ENCODE data around the gene GPR141. TPM values are rescaled to one million over a fixed set of nuclear protein-coding genes. Genes with fewer than 3 reads are reported as not detected.
A peak's percentile ranks its signal among the peaks of the same experiment; 100 is the strongest.
"Not testable (repeated sequence)": the region's sequence is repeated elsewhere in the genome, so short reads cannot be mapped to it uniquely, and the experiment has no call there.

GPR141 gene
- total RNA-seq, 2 donors from 2014 or later, result not detected

- DNase-seq (ENCODE audit: low spot score in 2 of 2), result no peak
- no peak overlapping the region for H3K27ac Mint-ChIP-seq
- ATAC-seq, result no peak
- no peaks in the 10 kb centered on the region for H3K9me3 Mint-ChIP-seq
- no peaks in the 10 kb centered on the region for H3K36me3 Mint-ChIP-seq
Measured at GRCh38 chr7:37672926-37673325, 10.6 kb upstream of the GPR141 start.

GRCh38 chr7:37673523-37673922 lies 10.0 kb upstream of the GPR141 start:
- ATAC-seq (no peak), DNase-seq (ENCODE audit: low spot score in 2 of 2) (no peak)
- no peak overlapping the region for H3K27ac Mint-ChIP-seq
- H3K9me3 Mint-ChIP-seq, result no peaks in the 10 kb centered on the region
- H3K36me3 Mint-ChIP-seq, result no peaks in the 10 kb centered on the region

GRCh38 chr7:37674531-37674930 lies 9.0 kb upstream of the GPR141 start:
- Mint-ChIP-seq H3K27ac (no peak overlapping the region), H3K36me3 (no peaks in the 10 kb centered on the region), H3K9me3 (no peaks in the 10 kb centered on the region)
- DNase-seq (ENCODE audit: low spot score in 2 of 2) (no peak), ATAC-seq (no peak)

GRCh38 chr7:37675749-37676148 lies 7.8 kb upstream of the GPR141 start:
- DNase-seq (ENCODE audit: low spot score in 2 of 2) (no peak), ATAC-seq (no peak)
- H3K27ac Mint-ChIP-seq, result no peak overlapping the region
- no peaks in the 10 kb centered on the region for H3K36me3 Mint-ChIP-seq
- no peaks in the 10 kb centered on the region for H3K9me3 Mint-ChIP-seq

GRCh38 chr7:37684927-37685326 lies 1.4 kb downstream of the GPR141 start:
- no peaks in the 10 kb centered on the region for H3K36me3 Mint-ChIP-seq
- ATAC-seq (no peak), DNase-seq (ENCODE audit: low spot score in 2 of 2) (no peak)

GRCh38 chr7:37686556-37687345 lies 3.2 kb downstream of the GPR141 start:
- Mint-ChIP-seq H3K9me3 (peaks cover 0 to 4% of the 10 kb centered on the region in 2 donors), H3K27ac (no peak overlapping the region), H3K36me3 (no peaks in the 10 kb centered on the region)
- DNase-seq (ENCODE audit: low spot score in 2 of 2) (no peak), ATAC-seq (no peak)

More at GRCh38 chr7:37684927-37685326, 1.4 kb downstream of the GPR141 start:
- Mint-ChIP-seq H3K27ac (no peak overlapping the region), H3K9me3 (no peaks in the 10 kb centered on the region)

GRCh38 chr7:37690206-37690605 lies 6.6 kb downstream of the GPR141 start:
- no peak for DNase-seq (ENCODE audit: low spot score in 2 of 2)
- H3K27ac Mint-ChIP-seq, result no peak overlapping the region
- peaks cover 0 to 4% of the 10 kb centered on the region in 2 donors for H3K9me3 Mint-ChIP-seq
- no peaks in the 10 kb centered on the region for H3K36me3 Mint-ChIP-seq
- no peak for ATAC-seq

GRCh38 chr7:37694208-37695094 lies 10.9 kb downstream of the GPR141 start:
- Mint-ChIP-seq H3K9me3 (peaks cover 0 to 4% of the 10 kb centered on the region in 2 donors), H3K27ac (peak overlapping the region in 1 of 2 donors; percentile 44), H3K36me3 (no peaks in the 10 kb centered on the region)
- DNase-seq (ENCODE audit: low spot score in 2 of 2), result no peak
- no peak for ATAC-seq

- Mint-ChIP-seq H3K27ac (no peak overlapping the region), H3K9me3 (no peaks in the 10 kb centered on the region), H3K36me3 (no peaks in the 10 kb centered on the region)
- DNase-seq (ENCODE audit: low spot score in 2 of 2), result no peak
- no peak for ATAC-seq
Measured at GRCh38 chr7:37698276-37698675, 14.7 kb downstream of the GPR141 start.

- Mint-ChIP-seq H3K36me3 (no peaks in the 10 kb centered on the region), H3K9me3 (no peaks in the 10 kb centered on the region), H3K27ac (no peak overlapping the region)
- no peak for DNase-seq (ENCODE audit: low spot score in 2 of 2)
- no peak for ATAC-seq
Measured at GRCh38 chr7:37698782-37699181, 15.2 kb downstream of the GPR141 start.

- no peaks in the 10 kb centered on the region for H3K36me3 Mint-ChIP-seq
- ATAC-seq (no peak), DNase-seq (ENCODE audit: low spot score in 2 of 2) (no peak)
- no peaks in the 10 kb centered on the region for H3K9me3 Mint-ChIP-seq
- no peak overlapping the region for H3K27ac Mint-ChIP-seq
Measured at GRCh38 chr7:37701769-37702168, 18.2 kb downstream of the GPR141 start.

- no peak for ATAC-seq
- no peak overlapping the region for H3K27ac Mint-ChIP-seq
- H3K9me3 Mint-ChIP-seq, result no peaks in the 10 kb centered on the region
- no peak for DNase-seq (ENCODE audit: low spot score in 2 of 2)
- no peaks in the 10 kb centered on the region for H3K36me3 Mint-ChIP-seq
Measured at GRCh38 chr7:37703361-37703760, 19.8 kb downstream of the GPR141 start.

- not testable (repeated sequence) for DNase-seq (ENCODE audit: low spot score in 2 of 2); H3K9me3 Mint-ChIP-seq; H3K27ac Mint-ChIP-seq; H3K36me3 Mint-ChIP-seq; ATAC-seq
Measured at GRCh38 chr7:37704328-37704833, 20.8 kb downstream of the GPR141 start.

GRCh38 chr7:37705976-37706375 lies 22.4 kb downstream of the GPR141 start:
- DNase-seq (ENCODE audit: low spot score in 2 of 2) (no peak), ATAC-seq (no peak)
- Mint-ChIP-seq H3K36me3 (no peaks in the 10 kb centered on the region), H3K27ac (no peak overlapping the region), H3K9me3 (no peaks in the 10 kb centered on the region)

GRCh38 chr7:37706804-37707203 lies 23.2 kb downstream of the GPR141 start:
- H3K36me3 Mint-ChIP-seq, result no peaks in the 10 kb centered on the region
- no peaks in the 10 kb centered on the region for H3K9me3 Mint-ChIP-seq
- no peak overlapping the region for H3K27ac Mint-ChIP-seq
- DNase-seq (ENCODE audit: low spot score in 2 of 2), result no peak
- no peak for ATAC-seq

GRCh38 chr7:37707754-37708485 lies 24.4 kb downstream of the GPR141 start:
- ATAC-seq, result no peak
- Mint-ChIP-seq H3K27ac (no peak overlapping the region), H3K36me3 (no peaks in the 10 kb centered on the region), H3K9me3 (no peaks in the 10 kb centered on the region)
- DNase-seq (ENCODE audit: low spot score in 2 of 2), result no peak

Data from activated naive CD4-positive, alpha-beta T cell treated with anti-CD3 and anti-CD28 coated beads, Interleukin-2, amount 50 U/mL, for 72 hours (primary cell).